HCT116 (cell line): ENCODE data around the gene TNRC18. TPM values are rescaled to one million over a fixed set of nuclear protein-coding genes. Genes with fewer than 3 reads are reported as not detected.
"Not testable (repeated sequence)": the region's sequence is repeated elsewhere in the genome, so short reads cannot be mapped to it uniquely, and the experiment has no call there.

ENCODE experiments used
- ATAC-seq: fragments of 200-7000 bp; cut with Tn5 transposase; 2 replicates; pipeline ENCODE4 v1.9.1; 2020; ENCODE audit warnings: mild to moderate bottlenecking, moderate library complexity
- BruUV-seq: library from RNA; stranded (reverse); fragments of 400-500 nt; replicated peaks from 2 replicates; lab custom pipeline; 2021; lab: Mats Ljungman, UMichigan
- CTCF ChIA-PET: fragments of 300-600 bp; sonication (Branson Sonifier 250); formaldehyde crosslinking; loops from one replicate; lab custom pipeline; 2021; ENCODE audit warnings: antibody characterized with exemption; lab: Charles Lee
- POLR2A ChIA-PET: fragments of 300-600, 350-600 bp; sonication (Branson Sonifier 250); formaldehyde crosslinking; loops from one replicate; lab custom pipeline; 2021; ENCODE audit warnings: antibody characterized with exemption; lab: Charles Lee
- RAD21 ChIA-PET, 2 experiments: fragments of 300-600 bp; sonication (Branson Sonifier 250); formaldehyde crosslinking; loops; one replicate each; lab custom pipeline; 2023; ENCODE audit warnings: low total read pairs in 2 of 2; ENCODE audit not compliant: uncharacterized antibody in 2 of 2, unreplicated experiment in 2 of 2, low non-redundant PET in 1 of 2; lab: Charles Lee
- DNase-seq: peaks from one replicate; pipeline ENCODE4 v3.0.0-alpha.2; 2010; ENCODE audit warnings: low read depth, low spot score
- H2AFZ ChIP-seq: fragments of 200-600 bp; shearing (Covaris generic), sonication (generic); 2 replicates; pipeline ENCODE4 v1.6.1; 2017; ENCODE audit warnings: low read depth, mixed run types, mixed read lengths, antibody characterized with exemption, low read length; ENCODE audit not compliant: poor library complexity, severe bottlenecking
- H3K27ac ChIP-seq: 2 replicates; pipeline ENCODE4 v1.5.1; 2012; ENCODE audit warnings: low read depth, low read length
- H3K27me3 ChIP-seq: fragments of 200-600 bp; sonication (generic); 2 replicates; pipeline ENCODE4 v1.6.1; 2016; ENCODE audit warnings: mixed run types, low read length, mixed read lengths; ENCODE audit not compliant: insufficient read depth
- H3K36me3 ChIP-seq, 2 experiments: fragments of 200-500 bp in 1 of 2; fragments of 200-600 bp in 1 of 2; sonication (Bioruptor generic) in 1 of 2; sonication (generic) in 1 of 2; 2 replicates each; pipeline versions ENCODE4 v1.5.1 to v1.6.1; 2014 to 2016; ENCODE audit warnings: low read length in 2 of 2, inconsistent platforms in 1 of 2, mixed read lengths in 1 of 2, mixed run types in 1 of 2; ENCODE audit not compliant: insufficient read depth in 2 of 2, control insufficient read depth in 1 of 2
- H3K4me1 ChIP-seq, 2 experiments: fragments of 200-600 bp in 1 of 2; sonication (generic) in 1 of 2; 2 replicates each; pipeline versions ENCODE4 v1.5.1 to v1.6.1; 2012 to 2017; ENCODE audit warnings: low read length in 2 of 2, inconsistent platforms in 1 of 2, mild to moderate bottlenecking in 1 of 2, mixed read lengths in 1 of 2, mixed run types in 1 of 2, moderate library complexity in 1 of 2; ENCODE audit not compliant: insufficient read depth in 2 of 2, control insufficient read depth in 1 of 2
- H3K4me2 ChIP-seq: fragments of 200-600 bp; sonication (generic); 2 replicates; pipeline ENCODE4 v1.6.1; 2017; ENCODE audit warnings: mixed run types, low read length, mixed read lengths
- H3K4me3 ChIP-seq, 2 experiments: fragments of 200-600 bp in 1 of 2; sonication (generic) in 1 of 2; replicated peaks in 1 of 2; 2 replicates each; pipeline ENCODE4 v1.5.1; 2011 to 2016; ENCODE audit warnings: low read length in 2 of 2, control low read depth in 1 of 2, low read depth in 1 of 2, mild to moderate bottlenecking in 1 of 2, mixed read lengths in 1 of 2, mixed run types in 1 of 2
- H3K79me2 ChIP-seq: fragments of 200-600 bp; sonication (generic); 2 replicates; pipeline ENCODE4 v1.6.1; 2017; ENCODE audit warnings: mild to moderate bottlenecking, mixed run types, low read length, moderate library complexity, mixed read lengths; ENCODE audit not compliant: insufficient read depth
- H3K9ac ChIP-seq: fragments of 200-600 bp; sonication (generic); 2 replicates; pipeline ENCODE4 v1.6.1; 2016; ENCODE audit warnings: low read length, mixed read lengths
- H3K9me2 ChIP-seq: fragments of 200-600 bp; sonication (generic), shearing (Covaris generic); 2 replicates; pipeline ENCODE4 v1.6.1; 2017; ENCODE audit warnings: mixed run types, mild to moderate bottlenecking, moderate library complexity; ENCODE audit not compliant: insufficient read depth
- H3K9me3 ChIP-seq, 2 experiments: fragments of 200-500 bp in 1 of 2; fragments of 200-600 bp in 1 of 2; sonication (Bioruptor generic) in 1 of 2; sonication (generic) in 1 of 2; 2 replicates each; pipeline ENCODE4 v1.6.1; 2014 to 2017; ENCODE audit warnings: low read length in 2 of 2, mixed read lengths in 2 of 2, inconsistent platforms in 1 of 2, low read depth in 1 of 2, mild to moderate bottlenecking in 1 of 2, mixed run types in 1 of 2, moderate library complexity in 1 of 2; ENCODE audit not compliant: control insufficient read depth in 1 of 2, insufficient read depth in 1 of 2
- H4K20me1 ChIP-seq: fragments of 200-600 bp; sonication (generic), shearing (Covaris generic); 2 replicates; pipeline ENCODE4 v1.6.1; 2017; ENCODE audit warnings: mixed run types, mild to moderate bottlenecking, moderate library complexity; ENCODE audit not compliant: insufficient read depth
- CBX3 ChIP-seq: IDR thresholded peaks from 2 replicates; pipeline ENCODE4 v1.6.1; 2012; ENCODE audit warnings: low read depth
- CTCF ChIP-seq, 3 experiments: fragments of 200-600 bp in 1 of 3; sonication (generic) in 1 of 3; IDR thresholded peaks in 2 of 3; conservative IDR thresholded peaks in 1 of 3; 2 replicates each; pipeline ENCODE4 v1.5.1; 2012 to 2017; ENCODE audit warnings: low read depth in 2 of 3, low read length in 2 of 3, antibody characterized with exemption in 1 of 3, borderline replicate concordance in 1 of 3, control low read depth in 1 of 3, mild to moderate bottlenecking in 1 of 3, mixed read lengths in 1 of 3, mixed run types in 1 of 3, moderate library complexity in 1 of 3; ENCODE audit not compliant: insufficient read depth in 1 of 3
- EZH2 ChIP-seq: fragments of 200-600 bp; sonication (generic); IDR thresholded peaks from 2 replicates; pipeline ENCODE4 v1.6.1; 2017; ENCODE audit warnings: antibody characterized with exemption, mixed run types
- EZH2phosphoT487 ChIP-seq: fragments of 200-600 bp; IDR thresholded peaks from 2 replicates; pipeline ENCODE4 v1.6.1; 2018; ENCODE audit warnings: antibody characterized with exemption, borderline replicate concordance
- JUND ChIP-seq: IDR thresholded peaks from 2 replicates; pipeline ENCODE4 v1.6.1; 2012
- POLR2AphosphoS5 ChIP-seq: IDR thresholded peaks from 2 replicates; pipeline ENCODE4 v1.6.1; 2011; ENCODE audit warnings: mild to moderate bottlenecking, low read depth, low read length, moderate library complexity
- SIN3A ChIP-seq: IDR thresholded peaks from 2 replicates; pipeline ENCODE4 v1.6.1; 2012; ENCODE audit warnings: low read depth
- SP1 ChIP-seq: IDR thresholded peaks from 2 replicates; pipeline ENCODE4 v1.6.1; 2012; ENCODE audit warnings: low read depth
- TCF7L2 ChIP-seq: IDR thresholded peaks from 2 replicates; pipeline ENCODE4 v1.7.0; 2011; ENCODE audit warnings: borderline replicate concordance, inconsistent platforms; ENCODE audit not compliant: insufficient read depth, insufficient read length; ENCODE audit errors: extremely low read depth
- YY1 ChIP-seq: IDR thresholded peaks from 2 replicates; pipeline ENCODE4 v1.6.1; 2011; ENCODE audit warnings: low read length, low read depth, moderate library complexity, mild to moderate bottlenecking; ENCODE audit not compliant: insufficient replicate concordance; ENCODE audit errors: extremely low read depth
- intact Hi-C: fragments of 100-400 bp; cut with micrococcal nuclease; formaldehyde crosslinking; loops from 2 replicates; pipeline ENCODE4 v1.10.0; 2022
- total RNA-seq: library from RNA; stranded (reverse); gene quantifications from one replicate; pipeline ENCODE4 v1.2.1, GENCODE V29; 2021; ENCODE audit not compliant: unreplicated experiment
- TF ChIP-seq, protein P1 (sequence below): IDR thresholded peaks from 2 replicates; pipeline ENCODE4 v1.6.1; 2012

TNRC18 gene
- total RNA-seq, 1 experiment from 2014 or later: 101 TPM

GRCh38 chr7:5318613-5319012, 105.0 kb downstream of the TNRC18 start:
- intact Hi-C loops, DNase-seq, H4K20me1 ChIP-seq, H3K4me2 ChIP-seq, H3K4me3 ChIP-seq, H3K9me2 ChIP-seq, POLR2A ChIA-PET, H3K9me3 ChIP-seq, BruUV-seq, H3K27me3 ChIP-seq, RAD21 ChIA-PET, CTCF ChIA-PET, H2AFZ ChIP-seq, ATAC-seq, H3K4me1 ChIP-seq, H3K27ac ChIP-seq, H3K9ac ChIP-seq, H3K79me2 ChIP-seq: not testable (repeated sequence)
- peaks cover 4 to 13% of the 10 kb centered on the region in 2 experiments; a peak in 3 of 4 replicates for H3K36me3 ChIP-seq

- Histone ChIP-seq H3K4me1 (no peaks in the 10 kb centered on the region), H3K27ac (no peak overlapping the region), H3K9me3 (peaks cover 0 to 4% of the 10 kb centered on the region in 2 experiments; a peak in 1 of 4 replicates), H3K9me2 (no peaks in the 10 kb centered on the region), H3K9ac (no peak overlapping the region), H3K4me3 (no peak overlapping the region), H3K36me3 (peaks cover 9 to 16% of the 10 kb centered on the region in 2 experiments; a peak in 3 of 4 replicates), H4K20me1 (no peaks in the 10 kb centered on the region), H2AFZ (no peak overlapping the region), H3K27me3 (no peaks in the 10 kb centered on the region), H3K79me2 (no peaks in the 10 kb centered on the region), H3K4me2 (no peak overlapping the region)
- ChIA-PET CTCF (no interaction called here), POLR2A (no interaction called here), RAD21 (no interaction called here)
- DNase-seq: no peak
- intact Hi-C loops: no loop called here
- no TSS peak for BruUV-seq
- no peak for ATAC-seq
- TF ChIP-seq SP1 (no peak), POLR2AphosphoS5 (no peak), CBX3 (no peak), EZH2 (no peak), SIN3A (no peak), TCF7L2 (no peak), YY1 (no peak), JUND (no peak), EZH2phosphoT487 (no peak), CTCF (IDR thresholded peaks at IDR 0.05 in 2 of 3, conservative IDR thresholded peaks at IDR 0.05 in 1 of 3; ENCODE audit: borderline replicate concordance in 1 of 3, insufficient read depth in 1 of 3, low read depth in 2 of 3, low read length in 2 of 3) (no peak)
- TF ChIP-seq, protein P1, sequence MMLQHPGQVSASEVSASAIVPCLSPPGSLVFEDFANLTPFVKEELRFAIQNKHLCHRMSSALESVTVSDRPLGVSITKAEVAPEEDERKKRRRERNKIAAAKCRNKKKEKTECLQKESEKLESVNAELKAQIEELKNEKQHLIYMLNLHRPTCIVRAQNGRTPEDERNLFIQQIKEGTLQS: no peak
Observed at GRCh38 chr7:5315761-5316160, 107.9 kb downstream of the TNRC18 start.
